CD4-positive, alpha-beta T cell treated with Interferon gamma for 1 hour (primary cell): ENCODE data around the gene ATP2B1.

Experiments
- DNase-seq: peaks from one replicate; pipeline ENCODE4 v3.0.0-alpha.2; 2020

ATP2B1 gene

GRCh38 chr12:89650239-89650638, 58.4 kb downstream of the ATP2B1 start:
- DNase-seq = no peak

DNA sequence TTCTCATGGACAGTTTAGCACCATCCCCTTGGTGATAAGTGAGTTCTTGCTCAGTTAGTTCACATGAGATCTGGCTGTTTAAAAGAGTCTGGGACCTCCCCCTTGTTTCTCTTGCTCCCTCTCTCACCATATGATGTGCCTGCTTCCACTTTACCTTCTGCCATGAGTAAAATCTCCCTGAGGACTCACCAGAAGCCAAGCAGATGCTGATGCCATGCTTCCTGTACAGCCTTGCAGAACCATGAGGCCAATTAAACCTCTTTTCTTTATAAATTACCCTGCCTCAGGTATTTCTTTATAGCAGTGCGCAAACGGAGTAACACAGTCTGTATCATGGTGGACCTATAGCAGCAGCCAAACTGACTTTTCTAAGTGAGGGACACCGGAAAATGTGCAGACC, 58.8 kb downstream of the ATP2B1 start:
- DNase-seq = no peak

DNA sequence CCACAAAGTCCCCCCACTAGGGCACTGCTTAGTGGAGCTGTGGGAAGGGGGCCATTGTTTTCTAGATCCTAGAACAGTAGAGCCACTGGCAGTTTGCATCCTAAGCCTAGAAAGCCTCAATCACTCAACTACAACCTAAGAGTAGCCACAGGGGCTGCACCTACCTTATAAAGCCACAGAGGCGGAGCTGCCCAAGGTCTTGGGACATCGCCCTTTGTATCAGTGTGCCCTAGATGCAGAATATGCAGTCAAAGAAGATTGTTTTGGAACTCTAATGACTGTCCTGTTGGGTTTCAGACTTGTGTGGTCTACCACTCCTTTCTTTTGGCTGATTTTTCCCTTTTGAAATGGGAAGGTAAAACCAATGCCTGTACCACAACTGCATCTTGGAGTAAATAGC, 59.5 kb downstream of the ATP2B1 start:
- no peak for DNase-seq

DNA sequence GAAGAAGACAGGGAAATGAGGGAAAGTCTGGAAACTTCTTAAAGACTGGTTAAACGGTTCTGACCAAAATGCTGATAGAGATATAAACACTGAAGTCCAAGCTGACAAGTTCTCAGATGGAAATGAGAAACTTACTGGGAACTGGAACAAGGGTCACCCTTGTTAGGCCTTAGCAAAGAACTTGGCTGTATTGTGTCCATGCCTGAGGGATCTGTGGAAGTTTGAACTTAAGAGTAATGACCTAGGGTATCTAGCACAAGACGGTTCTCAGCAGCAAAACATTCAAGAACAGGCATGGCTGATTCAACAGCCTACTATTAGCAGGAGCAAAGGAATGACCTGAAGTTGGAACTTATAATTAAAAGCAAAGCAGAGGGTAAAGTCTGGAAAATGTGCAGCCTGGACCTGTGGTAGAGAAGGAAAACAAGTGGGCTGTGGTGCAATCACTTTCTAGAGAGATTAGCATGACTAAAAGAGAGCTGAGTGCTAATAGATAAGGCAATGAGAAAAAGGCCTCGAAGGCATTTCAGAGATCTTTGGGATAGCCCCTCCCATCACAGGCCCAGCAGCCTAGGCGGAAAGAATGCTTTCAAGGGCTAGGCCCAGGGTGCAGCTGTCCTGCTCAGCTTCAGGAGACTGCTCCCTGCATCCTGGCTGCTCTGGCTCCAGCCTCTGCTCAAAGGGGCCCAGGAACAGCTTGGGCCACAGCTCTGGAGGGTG, 60.3 kb downstream of the ATP2B1 start:
- no peak for DNase-seq

- no peak for DNase-seq
These were observed 63.2 kb downstream of the ATP2B1 start for GRCh38 chr12:89645434-89645833.

DNA sequence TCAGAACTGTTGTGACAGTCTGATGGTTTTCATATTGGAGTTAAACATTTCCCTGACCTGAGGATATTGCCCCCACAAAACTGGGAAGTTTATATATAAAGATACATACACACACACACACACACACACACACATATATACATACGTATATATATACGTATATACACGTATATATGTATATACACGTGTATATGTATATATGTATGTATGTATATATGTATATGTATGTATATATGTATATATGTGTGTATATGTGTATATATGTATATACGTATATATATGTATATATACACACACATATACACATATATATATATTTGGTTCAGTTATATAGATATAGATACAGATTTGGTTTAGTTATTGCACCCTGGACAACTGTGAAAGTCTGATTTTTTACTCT, 65.7 kb downstream of the ATP2B1 start:
- no peak for DNase-seq

- DNase-seq = no peak
These were observed 71.9 kb downstream of the ATP2B1 start for GRCh38 chr12:89636776-89637160.

- DNase-seq = no peak
These were observed 72.4 kb downstream of the ATP2B1 start for GRCh38 chr12:89636052-89636775.

- DNase-seq = no peak
These were observed 74.1 kb downstream of the ATP2B1 start for GRCh38 chr12:89634508-89634907.

- no peak for DNase-seq
These were observed 75.9 kb downstream of the ATP2B1 start for GRCh38 chr12:89632778-89633177.

DNA sequence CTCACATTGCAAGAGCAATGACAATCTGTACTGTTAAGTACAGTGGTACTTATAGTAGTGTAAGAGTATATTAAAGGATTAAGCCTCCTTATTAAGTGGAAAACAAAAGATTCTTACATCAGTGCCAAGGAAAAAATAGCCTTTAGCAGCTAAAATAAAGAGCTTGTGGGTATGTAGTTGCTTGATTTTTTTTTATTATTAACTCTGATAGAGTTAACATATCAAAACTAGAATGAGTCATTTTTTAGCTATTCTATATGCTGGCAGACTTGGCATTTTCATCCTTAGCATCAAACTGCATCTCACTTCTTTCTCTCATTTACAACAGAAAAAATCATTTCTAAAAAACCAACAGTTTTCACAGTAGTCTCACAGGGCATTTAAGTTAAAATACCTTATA, 86.5 kb downstream of the ATP2B1 start:
- DNase-seq = no peak

- no peak for DNase-seq
These were observed 87.1 kb downstream of the ATP2B1 start for GRCh38 chr12:89621521-89621920.

- no peak for DNase-seq
These were observed 88.9 kb downstream of the ATP2B1 start for GRCh38 chr12:89619764-89620163.

GRCh38 chr12:89618113-89618862, 90.3 kb downstream of the ATP2B1 start:
- DNase-seq = no peak

DNA sequence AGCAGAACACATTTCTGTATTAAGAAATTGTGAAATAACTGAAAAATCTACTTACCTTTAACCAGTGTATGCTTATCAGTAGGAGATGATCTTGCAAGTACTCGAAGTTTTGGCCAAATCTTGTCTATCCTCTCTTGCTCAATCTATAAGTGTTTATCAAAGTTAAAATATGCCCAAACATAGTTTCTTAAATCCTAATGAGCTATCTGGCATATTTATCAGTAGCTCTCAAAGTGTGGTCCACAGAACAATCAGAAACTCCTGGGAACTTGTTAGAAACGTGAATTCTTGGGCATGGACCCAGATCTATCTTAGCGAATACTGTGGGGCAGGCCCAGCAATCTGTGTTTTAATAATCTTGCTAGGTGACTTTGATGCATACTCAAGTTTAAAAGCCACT, 98.3 kb downstream of the ATP2B1 start:
- no peak for DNase-seq

DNA sequence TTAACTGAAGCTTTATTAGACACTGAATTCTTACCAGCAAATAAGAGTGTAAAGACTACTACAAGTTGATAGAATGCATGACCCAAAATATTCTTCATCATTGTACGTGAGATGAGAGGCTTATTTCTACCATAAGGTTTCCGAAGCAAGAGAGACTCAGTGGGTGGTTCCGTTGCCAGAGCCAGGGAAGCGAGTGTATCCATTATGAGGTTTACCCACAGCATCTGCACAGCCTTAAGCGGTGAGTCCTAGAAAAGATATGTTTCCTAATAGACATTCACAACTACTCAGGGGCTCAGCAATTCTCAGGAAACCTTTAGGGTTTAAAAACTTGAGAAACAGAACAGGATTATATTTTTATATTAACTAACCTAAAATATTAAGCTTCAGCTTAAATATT, 105.0 kb downstream of the ATP2B1 start:
- DNase-seq = no peak

GRCh38 chr12:89597770-89598169, 110.9 kb downstream of the ATP2B1 start:
- no peak for DNase-seq

GRCh38 chr12:89597210-89597609, 111.4 kb downstream of the ATP2B1 start:
- no peak for DNase-seq

DNA sequence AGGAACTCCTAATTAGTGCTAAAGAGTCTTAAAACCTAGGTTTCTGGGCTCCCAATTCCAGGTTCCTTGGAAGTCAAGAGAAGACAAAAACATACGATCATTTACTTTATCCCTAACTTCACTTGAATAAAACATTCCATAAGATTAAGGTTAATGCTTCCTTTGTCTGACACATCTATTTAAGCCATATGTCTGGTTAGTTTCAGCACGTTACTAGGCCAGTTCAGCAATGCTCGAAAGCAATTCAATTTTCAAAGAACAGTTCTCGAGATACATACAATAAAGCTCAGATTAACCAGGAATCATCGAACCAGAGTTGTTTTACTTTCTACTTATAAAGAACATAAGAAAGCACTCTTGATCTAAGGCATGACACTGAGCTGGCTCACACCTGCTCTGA, 114.8 kb downstream of the ATP2B1 start:
- no peak for DNase-seq

DNA sequence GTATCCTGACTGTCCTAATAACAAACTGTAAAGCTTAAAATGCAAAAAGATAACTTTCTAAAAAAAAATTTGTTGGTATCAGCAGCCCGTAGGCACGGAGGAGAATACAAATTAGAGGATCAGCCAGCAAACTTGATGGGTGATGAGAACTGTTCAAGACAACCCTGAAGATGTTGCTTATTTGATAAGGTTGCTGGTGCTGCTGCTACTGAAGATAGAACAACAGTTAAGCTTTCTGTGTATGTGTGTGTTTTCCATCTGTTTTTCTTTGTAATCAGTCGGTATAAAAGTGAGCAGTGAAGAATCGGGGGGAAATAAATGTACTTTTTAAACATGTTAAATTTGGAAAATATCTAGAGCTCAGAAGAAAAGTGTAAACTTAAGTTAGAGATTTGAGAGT, 115.4 kb downstream of the ATP2B1 start:
- DNase-seq = no peak

- DNase-seq = no peak
These were observed 118.9 kb downstream of the ATP2B1 start for GRCh38 chr12:89589753-89590152.

- DNase-seq = no peak
These were observed 130.1 kb downstream of the ATP2B1 start for GRCh38 chr12:89578499-89578898.

DNA sequence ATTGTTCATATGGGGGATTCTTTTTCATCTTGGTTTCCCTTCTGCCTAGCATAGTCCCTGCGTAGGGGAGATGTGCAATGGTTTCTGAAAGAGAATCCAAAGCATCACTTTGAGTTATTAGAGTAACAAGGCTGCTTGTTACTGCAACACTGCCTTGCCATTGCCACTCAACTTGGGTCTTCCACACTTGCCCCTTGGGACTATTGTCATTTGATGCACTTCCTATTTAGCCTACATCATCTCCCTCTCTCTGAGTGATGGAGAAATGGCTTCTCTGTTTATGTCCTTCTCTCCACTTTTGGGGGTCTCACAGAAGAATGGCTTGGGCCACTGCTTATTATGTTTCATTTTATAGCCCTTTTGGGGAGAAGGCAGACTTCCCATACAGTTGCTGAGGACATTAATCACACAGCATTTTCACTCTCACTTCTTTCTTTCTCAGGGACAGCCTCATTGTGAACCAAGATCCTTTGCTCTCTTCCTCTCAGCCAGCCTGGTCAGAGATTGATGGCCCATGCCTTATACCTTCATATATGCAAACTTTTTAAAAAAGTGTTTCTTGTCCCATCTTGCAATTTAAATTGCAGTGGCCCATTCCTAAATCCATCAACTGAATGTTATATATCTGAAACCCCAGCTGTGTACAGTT, 131.9 kb downstream of the ATP2B1 start:
- no peak for DNase-seq

GRCh38 chr12:89575374-89575773, 133.3 kb downstream of the ATP2B1 start:
- no peak for DNase-seq
